HUES6 (cell line): ENCODE measurements around the gene ATP1B3.

Experiments used
- H3K27ac ChIP-seq: 2 replicates; pipeline ENCODE4 v1.7.0; 2013; ENCODE audit warnings: low read depth, mild to moderate bottlenecking, low read length, inconsistent platforms
- H3K27me3 ChIP-seq: 2 replicates; pipeline ENCODE4 v1.6.1; 2013; ENCODE audit warnings: low read length; ENCODE audit not compliant: control insufficient read depth, insufficient read depth
- H3K36me3 ChIP-seq: 2 replicates; pipeline ENCODE4 v1.6.1; 2013; ENCODE audit warnings: low read length; ENCODE audit not compliant: control insufficient read depth, insufficient read depth
- H3K4me1 ChIP-seq: 2 replicates; pipeline ENCODE4 v1.6.1; 2013; ENCODE audit warnings: low read length; ENCODE audit not compliant: control insufficient read depth, insufficient read depth
- H3K4me3 ChIP-seq: 2 replicates; pipeline ENCODE4 v1.5.1; 2013; ENCODE audit warnings: low read depth, low read length
- H3K9ac ChIP-seq: one replicate; pipeline ENCODE4 v1.6.1; 2013; ENCODE audit warnings: mild to moderate bottlenecking, low read length
- H3K9me3 ChIP-seq: 2 replicates; pipeline ENCODE4 v1.6.1; 2013; ENCODE audit warnings: low read depth, low read length; ENCODE audit not compliant: control insufficient read depth, insufficient read depth

ATP1B3 gene

DNA sequence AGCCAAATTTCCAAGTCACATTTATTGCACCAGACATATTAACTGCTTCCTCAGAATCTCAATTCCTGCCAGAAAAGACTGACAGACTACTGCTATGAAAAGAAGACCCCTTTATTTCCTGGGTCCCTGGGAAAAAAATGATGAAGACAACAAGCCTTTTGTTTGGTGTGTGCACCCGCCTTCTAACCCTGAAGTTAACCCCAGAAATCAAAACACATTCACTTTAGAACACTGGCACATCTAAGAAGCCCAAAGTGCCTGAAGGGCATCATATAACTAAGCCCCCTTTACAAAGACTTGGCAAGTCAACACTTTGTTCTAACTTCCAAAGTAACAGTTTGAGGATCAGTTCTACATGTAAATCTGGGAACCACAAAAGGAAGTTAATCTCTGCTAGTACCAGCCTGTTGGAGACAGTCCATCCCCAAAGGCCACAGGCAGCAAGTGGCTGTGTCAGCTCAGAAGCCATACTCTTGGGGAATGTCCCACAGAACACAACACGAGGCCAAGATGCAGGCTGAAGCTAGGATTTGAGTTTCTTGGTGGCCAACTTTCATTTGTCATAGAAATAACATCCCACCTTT, 16.3 kb upstream of the ATP1B3 start:
- H3K9me3 ChIP-seq, result no peaks in the 10 kb centered on the region
- H3K27me3 ChIP-seq, result no peaks in the 10 kb centered on the region
- H3K9ac ChIP-seq, result no peak overlapping the region
- no peaks in the 10 kb centered on the region for H3K36me3 ChIP-seq
- no peak overlapping the region for H3K27ac ChIP-seq
- H3K4me1 ChIP-seq, result no peaks in the 10 kb centered on the region; the same call in 1 of the 2 replicates
- no peak overlapping the region for H3K4me3 ChIP-seq

DNA sequence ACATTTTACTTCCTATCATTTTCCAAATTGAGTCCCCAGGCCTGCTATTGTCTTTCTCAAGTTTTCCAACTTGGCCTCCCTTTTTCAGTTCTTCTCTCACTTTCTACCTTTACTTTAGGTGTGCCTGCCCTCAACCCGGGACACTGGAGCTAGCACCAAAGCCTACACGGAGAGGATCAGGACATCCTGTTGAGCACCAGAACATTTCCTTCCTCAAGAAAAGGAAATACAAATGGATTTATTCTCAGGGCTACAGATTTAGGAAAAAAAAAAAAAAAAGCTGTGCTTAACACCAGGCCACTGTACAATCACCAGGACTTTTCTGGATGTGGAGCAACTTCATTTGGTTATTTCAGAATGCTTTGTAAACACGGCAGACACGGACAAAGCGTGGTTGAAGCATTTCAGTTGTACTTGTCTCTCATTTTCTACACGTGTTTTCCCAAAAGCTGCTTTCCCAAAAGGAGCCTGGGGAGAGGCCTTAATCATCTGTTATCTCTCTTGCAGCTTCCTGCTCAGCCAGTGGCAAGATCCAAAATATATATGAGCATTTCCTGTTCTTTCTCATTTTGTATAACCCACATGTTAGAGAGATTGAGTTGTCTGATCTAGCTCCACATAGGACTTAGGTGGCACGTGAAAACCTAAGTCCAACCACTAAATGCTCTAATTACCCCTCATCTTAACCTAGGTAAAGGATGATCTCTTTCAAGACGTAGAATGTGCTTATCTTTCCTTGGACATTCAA, 15.5 kb upstream of the ATP1B3 start:
- Histone ChIP-seq H3K27ac (no peak overlapping the region), H3K27me3 (no peaks in the 10 kb centered on the region), H3K9me3 (no peaks in the 10 kb centered on the region), H3K36me3 (no peaks in the 10 kb centered on the region), H3K4me1 (no peaks in the 10 kb centered on the region; the same call in 1 of the 2 replicates), H3K4me3 (no peak overlapping the region), H3K9ac (no peak overlapping the region)

DNA sequence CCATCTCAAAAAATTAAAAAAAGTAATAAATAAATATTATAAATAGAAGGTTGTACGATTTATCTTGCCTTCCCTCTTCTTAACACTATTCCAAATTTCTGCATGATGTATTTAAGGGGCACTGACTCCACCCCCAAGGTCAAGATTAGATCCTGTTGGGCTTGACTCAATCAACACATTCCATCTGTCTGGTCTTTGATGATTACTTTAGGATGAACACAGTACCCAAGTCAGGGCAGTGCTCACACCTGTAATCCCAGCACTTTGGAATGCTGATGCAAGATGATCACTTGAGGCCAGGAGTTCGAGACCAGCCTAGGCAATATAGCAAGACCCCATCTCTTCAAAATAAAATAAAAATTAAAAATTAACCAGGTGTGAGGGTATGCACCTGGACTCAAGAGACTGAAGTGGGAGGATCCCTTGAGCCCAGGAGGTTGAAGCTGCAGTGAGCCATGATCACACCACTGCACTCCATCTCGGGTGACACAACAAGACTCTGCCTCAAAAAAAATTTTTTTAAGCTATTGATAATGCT, 14.1 kb upstream of the ATP1B3 start:
- H3K27ac ChIP-seq, result no peak overlapping the region

DNA sequence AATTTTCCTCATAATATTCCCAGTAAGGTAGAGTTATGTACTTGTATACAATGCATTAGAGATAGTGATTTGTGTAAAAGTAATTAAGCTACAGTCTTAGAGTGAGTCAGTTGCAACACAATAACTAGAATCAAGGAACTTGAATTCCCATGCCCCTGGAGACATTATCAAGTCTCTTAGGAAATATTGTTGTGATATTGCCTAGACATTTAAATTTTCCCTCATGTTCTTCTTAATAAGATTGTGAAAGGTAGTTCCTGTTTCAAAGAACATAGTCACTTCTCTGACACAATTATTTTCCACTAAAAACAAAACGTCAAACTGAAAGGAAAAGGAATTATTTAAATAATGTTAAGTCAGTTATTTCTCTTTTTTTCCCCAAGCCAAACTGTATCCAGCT, 13.0 kb upstream of the ATP1B3 start:
- Histone ChIP-seq H3K27ac (no peak overlapping the region), H3K9ac (no peak overlapping the region), H3K9me3 (no peaks in the 10 kb centered on the region), H3K36me3 (no peaks in the 10 kb centered on the region), H3K4me3 (no peak overlapping the region), H3K27me3 (no peaks in the 10 kb centered on the region), H3K4me1 (no peaks in the 10 kb centered on the region; the same call in 1 of the 2 replicates)

More for the DNA sequence above, 14.1 kb upstream of the ATP1B3 start:
- Histone ChIP-seq H3K36me3 (no peaks in the 10 kb centered on the region), H3K27me3 (no peaks in the 10 kb centered on the region), H3K9ac (no peak overlapping the region), H3K4me3 (no peak overlapping the region), H3K4me1 (no peaks in the 10 kb centered on the region; the same call in 1 of the 2 replicates), H3K9me3 (no peaks in the 10 kb centered on the region)

DNA sequence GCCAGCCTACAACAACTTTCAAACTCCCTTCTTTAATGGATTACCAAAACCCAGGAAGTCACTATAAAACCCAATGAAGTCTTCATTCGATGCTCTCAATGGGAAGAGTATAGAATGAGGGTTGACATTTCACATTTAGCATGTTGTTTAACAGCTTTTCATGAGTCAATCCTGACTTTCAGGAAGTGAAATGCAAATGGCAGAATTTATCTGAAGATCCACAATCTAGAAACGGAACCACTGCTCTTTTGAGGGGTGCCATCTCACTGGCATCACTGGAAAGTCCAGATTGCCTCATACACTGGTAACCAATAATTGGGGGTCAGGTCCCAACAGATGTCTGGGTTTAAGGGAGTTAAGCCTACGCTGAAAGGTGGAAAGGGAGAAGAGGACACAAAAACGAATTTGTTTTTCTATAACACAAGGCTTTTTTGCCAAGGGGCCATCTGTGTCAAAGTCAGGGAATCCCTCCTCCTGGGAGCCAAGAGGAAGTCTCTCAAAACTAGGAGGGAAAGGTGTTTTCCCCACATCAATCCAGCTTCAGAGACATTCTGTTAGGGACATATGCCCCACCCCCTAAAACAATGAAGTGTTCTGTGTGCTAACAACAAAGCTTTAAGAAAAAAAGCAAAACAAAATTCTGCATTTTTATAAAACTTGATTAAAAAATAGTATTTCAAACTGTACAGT, 12.0 kb upstream of the ATP1B3 start:
- no peaks in the 10 kb centered on the region for H3K36me3 ChIP-seq
- no peak overlapping the region for H3K4me3 ChIP-seq
- H3K4me1 ChIP-seq, result no peaks in the 10 kb centered on the region; the same call in 1 of the 2 replicates
- H3K9me3 ChIP-seq, result no peaks in the 10 kb centered on the region
- no peaks in the 10 kb centered on the region for H3K27me3 ChIP-seq
- H3K27ac ChIP-seq, result no peak overlapping the region
- H3K9ac ChIP-seq, result no peak overlapping the region

GRCh38 chr3:141865101-141865500, 11.3 kb upstream of the ATP1B3 start:
- Histone ChIP-seq H3K9ac (no peak overlapping the region), H3K27me3 (no peaks in the 10 kb centered on the region), H3K27ac (no peak overlapping the region), H3K9me3 (no peaks in the 10 kb centered on the region), H3K4me1 (no peaks in the 10 kb centered on the region; the same call in 1 of the 2 replicates), H3K36me3 (no peaks in the 10 kb centered on the region), H3K4me3 (no peak overlapping the region)

GRCh38 chr3:141870091-141870687, 6.3 kb upstream of the ATP1B3 start:
- Histone ChIP-seq H3K27me3 (no peaks in the 10 kb centered on the region), H3K27ac (no peak overlapping the region), H3K9me3 (no peaks in the 10 kb centered on the region), H3K4me1 (peaks cover 3% of the 10 kb centered on the region; the same call in 1 of the 2 replicates), H3K4me3 (no peak overlapping the region), H3K36me3 (no peaks in the 10 kb centered on the region), H3K9ac (no peak overlapping the region)

GRCh38 chr3:141875374-141875892, 1.0 kb upstream of the ATP1B3 start:
- H3K9me3 ChIP-seq, result no peaks in the 10 kb centered on the region
- H3K4me3 ChIP-seq, result peak overlapping the region; percentile 100
- H3K36me3 ChIP-seq, result no peaks in the 10 kb centered on the region
- H3K27me3 ChIP-seq, result no peaks in the 10 kb centered on the region
- H3K9ac ChIP-seq, result peak overlapping the region; percentile 84
- no peak overlapping the region; the same call in 1 of the 2 replicates for H3K27ac ChIP-seq
- peaks cover 10% of the 10 kb centered on the region for H3K4me1 ChIP-seq

GRCh38 chr3:141875893-141876380, 506 bp upstream of the ATP1B3 start:
- Histone ChIP-seq H3K4me1 (peaks cover 10% of the 10 kb centered on the region), H3K27ac (peak overlapping the region; percentile 67; the same call in 1 of the 2 replicates), H3K9ac (peak overlapping the region; percentile 84), H3K4me3 (peak overlapping the region; percentile 100), H3K27me3 (no peaks in the 10 kb centered on the region), H3K9me3 (no peaks in the 10 kb centered on the region), H3K36me3 (no peaks in the 10 kb centered on the region)

DNA sequence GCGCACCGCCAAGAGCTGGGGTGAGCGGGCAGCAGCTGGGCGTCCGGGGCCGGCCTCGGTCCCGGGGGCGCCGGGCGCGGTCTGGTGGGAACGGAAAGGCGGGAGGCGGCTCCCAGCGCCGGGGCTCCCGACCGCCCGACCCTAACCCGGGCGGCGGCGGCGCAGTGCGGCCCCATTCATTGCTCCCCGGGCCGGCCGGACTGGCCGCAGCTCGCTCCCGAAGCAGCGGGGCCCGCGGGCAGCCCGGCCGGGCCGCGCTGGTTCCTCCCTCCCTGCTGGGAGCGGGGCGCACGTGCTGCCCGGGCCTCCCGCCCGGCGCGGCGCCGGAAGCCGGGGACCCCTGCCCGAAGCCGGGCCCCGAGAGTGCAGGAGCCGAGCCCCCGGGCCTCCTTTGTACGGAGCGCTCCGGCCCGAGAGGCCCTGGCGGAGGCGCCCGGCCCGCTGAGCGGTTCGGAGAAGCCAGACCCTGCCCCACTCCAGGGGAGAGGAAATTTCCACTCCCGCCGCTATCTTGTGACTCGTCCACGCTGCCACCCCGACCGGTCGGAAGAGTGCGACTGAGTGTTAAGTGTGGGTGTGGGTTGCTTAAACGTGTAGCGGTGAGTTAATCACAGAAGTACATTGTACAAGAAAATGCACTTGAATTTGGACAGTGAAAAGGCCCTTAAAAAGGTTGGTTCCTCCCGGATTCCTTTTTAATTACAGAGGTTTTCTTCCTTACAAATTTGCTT, 613 bp downstream of the ATP1B3 start:
- Histone ChIP-seq H3K4me3 (peak overlapping the region; percentile 100), H3K27me3 (no peaks in the 10 kb centered on the region), H3K9ac (peak overlapping the region; percentile 97), H3K9me3 (no peaks in the 10 kb centered on the region), H3K36me3 (peaks cover 5% of the 10 kb centered on the region; the same call in 1 of the 2 replicates), H3K27ac (peak overlapping the region; percentile 96), H3K4me1 (peaks cover 10% of the 10 kb centered on the region)
